Urinary bladder (tissue), 4 donors: ENCODE measurements around the gene F8. TPM values are rescaled to one million over a fixed set of nuclear protein-coding genes. Genes with fewer than 3 reads are reported as not detected.
"Not testable (repeated sequence)": the region's sequence is repeated elsewhere in the genome, so short reads cannot be mapped to it uniquely, and the experiment has no call there.

Experiments
- DNase-seq: peaks from one replicate; pipeline ENCODE4 v3.0.0-alpha.2; 2015; ENCODE audit errors: extremely low spot score
- H3K27ac ChIP-seq: one replicate; pipeline ENCODE4 v1.5.1; 2013; ENCODE audit warnings: low read depth, mild to moderate bottlenecking, moderate library complexity
- H3K36me3 ChIP-seq: one replicate; pipeline ENCODE4 v1.6.1; 2013; ENCODE audit warnings: mild to moderate bottlenecking, moderate library complexity; ENCODE audit not compliant: insufficient read depth
- H3K4me1 ChIP-seq: one replicate; pipeline ENCODE4 v1.6.1; 2013; ENCODE audit warnings: mild to moderate bottlenecking, moderate library complexity; ENCODE audit not compliant: insufficient read depth
- H3K4me3 ChIP-seq: one replicate; pipeline ENCODE4 v1.5.1; 2013; ENCODE audit warnings: low read depth, low read length
- WGBS: extraction: QIAGEN DNeasy Blood & Tissue Kit; methylation state at CpG from one replicate; pipeline ENCODE4 v1.1.7; 2013; 5-methylcytosine and 5-hydroxymethylcytosine counted together
- polyA plus RNA-seq: library from polyadenylated mRNA; stranded (reverse); fragments of 200-250 nt; gene quantifications from one replicate; pipeline ENCODE4 v1.2.3, GENCODE V29; 2013
- total RNA-seq: library from RNA; depleted of rRNA; stranded (reverse); fragments of >200 nt; gene quantifications from one replicate; pipeline ENCODE4 v1.2.3, GENCODE V29; 2014
- donor health status: healthy with polysubstance abuse.
- donor health status: healthy.

The F8 gene
- total and polyA plus RNA-seq, 2 donors = 10.1 to 14.7 TPM

DNA sequence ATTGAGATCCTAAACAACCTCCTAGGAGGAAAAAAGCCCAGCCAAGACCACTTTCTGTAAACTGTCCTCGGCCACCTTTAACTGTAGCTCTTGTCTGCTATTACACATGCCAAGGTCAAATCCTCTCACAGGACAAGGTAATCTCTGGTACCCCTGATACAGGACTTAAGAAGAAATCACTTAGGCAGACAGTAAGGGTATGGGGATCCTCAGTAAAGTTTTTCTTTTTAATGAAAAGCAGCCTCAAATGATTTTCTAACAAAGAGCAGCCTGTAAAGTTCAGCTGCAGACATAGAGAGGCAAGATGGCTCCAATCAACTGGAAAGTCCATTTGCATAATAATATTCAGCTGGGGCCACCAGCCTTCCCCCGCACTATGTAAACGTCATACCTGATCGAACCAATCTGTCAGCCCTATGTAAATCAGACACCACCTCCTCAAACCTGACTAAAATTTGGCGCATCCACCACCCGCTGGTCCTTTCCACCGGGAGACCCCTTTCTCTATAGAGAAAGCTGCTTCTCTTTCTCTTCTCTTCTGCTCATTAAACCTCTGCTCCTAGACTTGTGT, 202.7 kb downstream of the F8 start:
- no peaks in the 10 kb centered on the region for H3K36me3 ChIP-seq
- H3K4me3 ChIP-seq = no peak overlapping the region
- DNase-seq = no peak
- no peak overlapping the region for H3K27ac ChIP-seq
- no peaks in the 10 kb centered on the region for H3K4me1 ChIP-seq
- WGBS = 80% methylated on average over 7 of the region's 7 CpGs

DNA sequence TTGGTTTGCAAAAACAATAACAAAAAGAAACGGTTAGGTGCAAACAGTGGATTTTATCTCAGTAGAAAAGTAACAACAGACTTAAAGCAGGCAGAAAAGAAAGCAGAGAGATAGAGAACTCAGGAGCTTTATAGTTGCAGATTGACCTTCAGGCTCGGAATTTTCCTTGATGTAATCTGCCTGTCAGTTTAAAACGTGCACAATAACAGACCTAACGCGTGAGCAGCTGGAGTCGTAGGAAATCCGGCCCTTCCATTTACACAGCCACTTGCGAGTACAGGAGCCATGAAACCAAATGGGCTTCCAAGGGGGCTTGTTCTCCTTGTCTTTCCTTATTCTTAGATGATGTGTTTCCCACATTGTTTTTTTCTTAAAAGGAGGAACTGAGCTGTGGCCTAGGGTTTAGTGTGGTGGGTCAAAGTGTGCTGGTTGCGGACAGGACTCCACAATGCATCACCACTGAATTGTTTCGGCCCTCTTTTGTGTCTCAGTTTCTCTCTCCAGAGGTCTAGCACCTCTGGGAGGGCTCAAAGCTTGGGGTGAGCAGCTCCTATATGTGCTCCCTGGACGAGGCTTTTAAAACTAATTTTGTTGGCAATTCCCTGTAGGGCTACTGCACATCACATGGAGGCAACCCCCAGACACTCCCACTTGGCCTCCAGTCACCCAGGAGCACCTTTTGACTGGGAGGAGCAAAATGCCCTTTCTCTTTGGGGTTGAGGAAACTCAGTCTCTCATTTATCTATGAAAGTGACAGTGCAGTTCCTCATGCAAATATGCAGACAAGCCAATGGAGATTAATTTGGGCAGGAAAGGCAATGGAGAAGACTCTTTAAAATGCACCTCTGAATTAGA, 203.4 kb downstream of the F8 start:
- WGBS = 47% methylated on average over 11 of the region's 11 CpGs
- Histone ChIP-seq H3K36me3 (no peaks in the 10 kb centered on the region), H3K27ac (no peak overlapping the region), H3K4me1 (no peaks in the 10 kb centered on the region), H3K4me3 (no peak overlapping the region)
- DNase-seq = no peak

DNA sequence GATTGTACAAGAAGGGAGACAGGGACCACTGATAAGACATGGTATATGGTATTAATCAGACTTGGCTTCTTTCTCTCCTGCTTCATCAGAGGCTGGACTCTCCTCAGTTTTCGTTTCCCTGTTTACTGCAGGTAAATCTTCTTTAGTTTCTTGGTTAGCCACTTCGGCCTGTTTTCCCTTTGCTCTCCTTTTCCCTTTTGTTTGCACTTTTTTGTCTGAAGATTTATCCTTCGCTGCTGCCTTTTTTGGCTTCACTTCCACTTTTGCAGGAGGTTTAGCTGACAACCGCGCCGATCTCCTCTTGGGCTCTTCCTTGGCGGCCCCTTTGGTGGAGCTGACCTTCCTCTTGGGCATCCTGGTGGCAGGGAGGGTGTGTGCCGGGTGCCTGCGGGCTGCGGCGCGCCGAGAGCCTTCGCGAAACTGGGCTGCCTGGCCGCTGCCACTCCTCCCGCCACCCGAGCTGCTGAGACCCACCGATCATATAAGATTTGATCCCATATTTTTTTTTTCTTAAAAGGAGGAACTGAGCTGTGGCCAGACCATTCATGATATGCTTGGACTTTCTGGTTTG, 205.4 kb downstream of the F8 start:
- H3K36me3 ChIP-seq, DNase-seq, H3K4me3 ChIP-seq, H3K27ac ChIP-seq, H3K4me1 ChIP-seq: not testable (repeated sequence)
- 96% methylated on average over 19 of the region's 19 CpGs for WGBS

DNA sequence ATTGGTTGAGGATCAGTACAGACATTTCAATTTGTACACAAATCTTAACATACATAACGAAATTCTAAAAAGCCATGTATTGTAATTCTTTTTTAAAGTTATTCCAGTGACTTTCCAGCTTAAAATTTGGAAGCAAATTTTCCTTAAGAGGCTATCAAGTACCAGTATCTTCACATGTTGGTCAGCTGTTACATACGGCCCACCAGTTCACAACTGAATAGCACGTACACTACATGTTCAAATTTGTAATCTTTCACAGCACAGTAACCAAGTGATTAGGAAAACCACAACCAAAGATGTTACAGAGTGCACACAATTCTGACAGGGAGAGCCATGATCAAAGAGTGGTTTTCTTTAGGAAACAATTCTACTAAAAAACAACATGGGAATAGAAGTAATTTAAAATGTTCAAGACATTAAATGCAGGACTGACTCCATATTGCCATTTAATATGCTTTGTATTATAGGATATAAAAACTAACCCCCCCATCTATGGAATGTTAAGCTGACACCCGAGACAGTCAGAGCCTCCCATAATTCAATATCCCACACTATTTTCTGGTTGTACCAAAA, 206.1 kb downstream of the F8 start:
- not testable (repeated sequence) for H3K4me1 ChIP-seq, H3K4me3 ChIP-seq, DNase-seq, H3K36me3 ChIP-seq, H3K27ac ChIP-seq
- 84% methylated on average over 4 of the region's 4 CpGs for WGBS

DNA sequence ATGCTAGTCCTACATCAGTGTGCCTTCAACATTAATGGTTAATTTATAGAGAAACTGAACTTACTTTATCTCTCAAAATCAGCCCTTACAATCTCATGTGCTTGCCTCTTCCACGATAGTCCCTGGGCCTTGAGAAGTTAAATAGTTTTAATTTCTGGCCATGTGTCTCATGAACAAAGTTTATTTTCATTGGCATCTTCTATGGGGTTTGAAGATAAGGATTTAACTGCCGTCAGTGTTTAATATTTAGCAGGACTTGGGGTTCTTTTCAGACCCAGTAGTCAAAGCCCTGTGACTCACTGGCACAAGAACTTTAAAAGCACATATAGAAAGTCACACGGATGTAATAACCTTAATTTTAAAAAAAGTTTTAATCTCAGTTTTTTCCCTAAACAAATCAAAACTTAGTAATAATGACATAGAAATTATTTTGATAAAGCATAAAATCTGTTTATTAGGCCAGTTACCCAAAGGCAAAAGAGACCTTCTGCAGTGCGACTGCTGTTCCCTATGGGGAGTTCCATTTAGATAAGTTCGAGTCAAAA, 207.2 kb downstream of the F8 start:
- Histone ChIP-seq H3K4me1 (no peaks in the 10 kb centered on the region), H3K4me3 (no peak overlapping the region), H3K36me3 (no peaks in the 10 kb centered on the region), H3K27ac (no peak overlapping the region)
- WGBS = 43% methylated on average over 5 of the region's 5 CpGs
- DNase-seq = no peak

DNA sequence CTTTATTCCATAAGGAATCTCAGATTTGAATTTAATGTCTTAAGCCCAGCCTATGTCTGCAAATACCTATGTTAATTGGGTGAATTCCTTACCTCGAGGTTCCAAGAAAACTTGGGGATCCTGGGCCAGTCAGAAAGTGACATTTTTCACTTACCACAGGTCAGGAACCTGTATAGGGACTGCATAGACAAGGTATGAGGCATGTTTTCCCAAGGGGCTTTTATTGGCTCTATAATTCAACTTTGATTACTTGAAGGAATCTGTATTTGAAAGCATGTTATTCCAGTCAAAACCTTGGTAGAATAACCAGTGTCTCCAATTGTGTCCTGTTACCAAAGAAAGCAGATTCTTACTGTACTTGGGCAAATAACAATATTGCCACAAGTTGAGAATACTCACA, 208.7 kb downstream of the F8 start:
- no peak for DNase-seq
- no peaks in the 10 kb centered on the region for H3K4me1 ChIP-seq
- H3K27ac ChIP-seq = no peak overlapping the region
- H3K36me3 ChIP-seq = no peaks in the 10 kb centered on the region
- H3K4me3 ChIP-seq = no peak overlapping the region
- 12% methylated on average over 1 of the region's 1 CpG for WGBS

DNA sequence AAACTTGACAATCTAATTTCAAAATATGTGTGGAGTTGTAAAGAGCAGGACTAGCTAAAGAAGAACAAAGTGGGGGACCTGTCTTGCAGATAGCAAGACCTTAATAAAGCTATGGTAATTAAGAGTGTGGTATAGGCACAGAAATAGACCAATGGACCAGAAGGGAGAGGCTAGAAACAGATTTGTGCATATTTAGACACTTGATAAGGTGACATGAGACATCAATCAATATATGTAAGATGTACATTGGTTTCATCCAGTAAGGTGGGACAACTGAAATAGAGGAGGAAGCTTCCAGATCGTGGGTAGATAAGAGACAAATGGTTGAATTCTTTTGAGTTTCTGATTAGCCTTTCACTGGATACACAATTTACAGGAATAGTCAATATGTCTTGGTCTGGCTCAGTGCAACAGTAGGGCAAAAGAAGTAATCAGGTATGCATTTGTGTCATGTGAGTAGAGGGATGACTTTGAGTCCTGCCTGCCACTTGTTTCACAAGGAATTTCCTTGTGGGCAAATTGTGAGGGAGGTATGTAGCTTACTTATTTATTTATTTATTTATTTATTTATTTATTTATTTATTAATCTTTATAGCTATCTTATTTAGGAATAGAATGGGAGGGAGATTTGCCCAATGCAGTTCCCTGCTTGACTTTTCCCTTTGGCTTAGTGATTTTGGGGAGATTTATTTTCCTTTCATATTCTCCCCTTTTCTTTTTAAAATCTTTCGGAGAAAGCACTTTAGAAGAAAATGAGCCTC, 210.0 kb downstream of the F8 start:
- H3K4me1 ChIP-seq = no peaks in the 10 kb centered on the region
- WGBS = 83% methylated on average over 2 of the region's 2 CpGs
- DNase-seq = no peak
- no peak overlapping the region for H3K27ac ChIP-seq
- no peaks in the 10 kb centered on the region for H3K36me3 ChIP-seq
- H3K4me3 ChIP-seq = no peak overlapping the region

DNA sequence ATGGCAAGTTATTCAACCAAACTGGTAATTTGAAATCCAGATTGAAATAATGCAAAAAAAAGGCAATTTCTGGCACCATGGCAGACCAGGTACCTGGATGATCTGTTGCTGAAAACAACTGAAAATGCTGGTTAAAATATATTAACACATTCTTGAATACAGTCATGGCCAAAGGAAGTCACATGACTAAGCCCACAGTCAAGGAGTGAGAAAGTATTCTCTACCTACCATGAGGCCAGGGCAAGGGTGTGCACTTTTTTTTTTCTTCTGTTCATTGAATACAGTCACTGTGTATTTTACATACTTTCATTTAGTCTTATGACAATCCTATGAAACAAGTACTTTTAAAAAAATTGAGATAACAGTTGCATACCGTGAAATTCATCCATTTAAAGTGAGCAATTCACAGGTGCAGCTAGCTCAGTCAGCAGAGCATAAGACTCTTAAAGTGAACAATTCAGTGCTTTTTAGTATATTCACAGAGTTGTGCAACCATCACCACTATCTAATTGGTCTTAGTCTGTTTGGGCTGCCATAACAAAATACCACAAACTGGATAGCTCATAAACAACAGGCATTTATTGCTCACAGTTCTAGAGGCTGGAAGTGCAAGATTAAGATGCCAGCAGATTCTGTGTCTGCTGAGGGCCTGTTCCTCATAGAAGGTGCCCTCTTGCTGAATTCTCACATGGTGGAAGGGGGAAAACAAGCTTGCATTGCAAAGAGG, 212.4 kb downstream of the F8 start:
- DNase-seq = no peak
- Histone ChIP-seq H3K36me3 (no peaks in the 10 kb centered on the region), H3K27ac (no peak overlapping the region), H3K4me1 (no peaks in the 10 kb centered on the region), H3K4me3 (no peak overlapping the region)
- 83% methylated on average over 1 of the region's 1 CpG for WGBS

DNA sequence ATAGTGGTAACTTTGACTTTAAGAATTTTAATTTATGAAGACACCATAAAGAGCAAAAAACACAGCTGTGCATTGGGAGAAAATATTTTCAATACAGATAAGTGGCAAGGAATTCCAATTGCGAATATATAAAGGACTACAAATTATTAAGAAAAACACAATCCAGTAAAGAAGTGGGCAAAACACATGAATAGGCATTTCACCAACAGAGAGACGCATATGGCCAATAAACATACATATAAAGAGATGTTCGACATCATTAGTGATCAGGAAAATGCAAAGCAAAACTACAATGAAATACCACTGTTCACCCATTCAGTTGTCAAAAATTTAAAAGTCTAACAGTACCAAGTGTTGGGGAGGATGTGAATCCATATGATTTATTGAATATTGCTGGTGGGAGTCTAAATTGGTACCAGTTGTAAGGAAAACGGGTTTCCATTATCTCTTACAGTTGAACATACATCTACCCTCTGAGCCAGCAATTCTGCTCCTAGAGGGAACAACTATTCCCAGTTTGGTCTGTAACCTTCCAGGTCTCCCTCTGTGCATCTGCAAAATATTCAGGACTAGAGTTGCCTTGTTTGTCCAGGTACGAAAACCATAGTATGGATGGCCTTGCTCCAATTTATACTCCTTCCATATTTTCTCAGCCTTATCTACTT, 215.6 kb downstream of the F8 start:
- 98% methylated on average over 5 of the region's 5 CpGs for WGBS
- Histone ChIP-seq H3K27ac (no peak overlapping the region), H3K4me1 (no peaks in the 10 kb centered on the region), H3K4me3 (no peak overlapping the region), H3K36me3 (no peaks in the 10 kb centered on the region)
- DNase-seq = no peak

DNA sequence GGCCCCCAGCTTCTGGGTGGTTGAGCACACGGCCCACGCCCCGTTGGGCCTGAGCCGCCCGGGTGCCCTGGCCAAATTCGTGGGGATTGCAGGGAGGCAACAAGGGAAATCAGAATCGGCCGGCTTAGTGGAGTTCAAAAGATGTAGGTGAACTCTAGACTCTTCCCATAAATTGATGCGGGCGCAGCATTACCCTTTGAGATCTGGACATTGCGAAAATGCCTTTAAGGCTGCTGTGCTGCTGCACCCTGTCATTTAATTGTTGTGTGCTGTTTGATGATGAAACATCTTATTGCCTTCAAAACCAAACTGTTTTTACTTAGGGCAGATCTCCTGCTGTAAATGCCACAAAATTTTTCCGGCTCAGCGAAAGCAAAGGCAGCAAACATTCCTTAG, 216.8 kb downstream of the F8 start:
- Histone ChIP-seq H3K27ac (peak overlapping the region; percentile 53), H3K36me3 (no peaks in the 10 kb centered on the region), H3K4me1 (no peaks in the 10 kb centered on the region), H3K4me3 (peak overlapping the region; percentile 51)
- whole genome bisulfite sequencing = 2% methylated on average over 13 of the region's 13 CpGs
- no peak for DNase-seq

DNA sequence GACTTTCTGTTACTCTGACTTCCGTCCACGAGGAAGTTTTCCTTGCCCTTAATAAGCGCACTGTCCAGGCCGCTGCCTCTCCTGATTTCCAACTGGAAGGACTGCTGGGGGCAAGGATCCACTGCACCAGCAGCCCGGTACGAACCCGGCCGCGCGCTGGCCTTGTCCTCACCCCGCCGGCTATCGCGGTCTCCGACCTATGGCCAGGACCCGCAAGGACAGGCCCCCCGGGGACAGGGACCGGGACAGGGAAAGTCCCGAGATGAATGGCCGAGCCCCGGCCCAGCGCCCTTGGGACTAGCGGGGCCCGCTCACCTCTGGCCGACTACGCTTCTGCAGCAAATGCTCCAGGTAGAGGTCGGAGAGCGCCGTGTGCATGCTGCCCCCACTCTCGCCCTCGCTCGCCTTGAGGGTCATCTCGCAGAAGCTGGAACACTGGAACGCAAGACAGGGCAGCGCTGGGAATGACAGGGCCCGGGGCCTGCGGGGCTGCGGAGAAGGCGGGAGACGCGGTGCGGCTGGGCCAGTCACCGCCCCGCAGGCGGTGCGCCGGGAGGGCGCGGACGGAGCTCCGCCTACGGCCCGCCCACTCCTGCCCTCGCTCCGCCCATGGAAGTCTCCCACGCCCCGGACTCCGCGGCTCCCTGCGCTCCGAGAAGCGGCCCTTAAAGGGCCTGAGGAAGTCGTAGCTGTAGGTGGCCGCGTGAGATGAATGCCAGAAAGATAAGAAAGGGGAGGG, 217.4 kb downstream of the F8 start, which contains the start of gene MPP1:
Gene MPP1, minus strand, starts transcription at position 529 of the 739 bp plus-strand sequence. Its CDS starts 112 bp downstream, at position 417.
- H3K4me1 ChIP-seq = no peaks in the 10 kb centered on the region
- peak; percentile 8 for DNase-seq
- peak within 1 kb of the TSS; percentile 51 for H3K4me3 ChIP-seq
- H3K36me3 ChIP-seq = no peaks in the 10 kb centered on the region
- WGBS = under 1% methylated on average over 65 of the region's 65 CpGs
- peak within 1 kb of the TSS; percentile 53 for H3K27ac ChIP-seq
